ENCODE measurements around the gene JAK3. TPM values are rescaled to one million over a fixed set of nuclear protein-coding genes. Genes with fewer than 3 reads are reported as not detected.

The JAK3 gene
- total RNA-seq, 1 experiment from 2014 or later: 3.3 TPM

DNA sequence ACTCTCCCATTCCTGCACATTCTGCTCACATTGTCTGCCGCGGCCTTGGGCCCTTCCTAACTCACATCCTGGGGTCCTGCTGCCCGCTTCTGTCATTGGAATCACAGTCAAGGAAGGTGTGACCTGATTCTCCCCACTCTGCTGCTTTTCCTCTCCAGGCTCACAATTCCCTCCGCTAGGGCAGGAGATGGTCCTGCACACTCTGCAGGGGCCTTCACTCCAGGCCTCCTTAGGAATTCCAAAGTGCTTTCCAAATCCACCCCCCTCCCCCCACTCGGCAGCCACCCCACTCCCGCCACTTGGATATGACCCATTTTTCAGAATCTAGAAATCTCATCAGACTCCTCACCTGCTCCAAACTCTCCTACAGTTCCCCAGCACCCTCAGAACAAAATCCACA, 20.9 kb upstream of the JAK3 start:
- Mint-ChIP-seq H3K36me3 (ENCODE audit: insufficient read depth in 1 of 3, low read depth in 3 of 3) (peaks cover 3 to 21% (median 10%) of the 10 kb centered on the region in 3 experiments), H3K27me3 (ENCODE audit: low read depth) (peaks cover 45% of the 10 kb centered on the region), H3K4me1 (peaks cover 12 to 24% of the 10 kb centered on the region in 2 experiments), H3K9me3 (no peaks in the 10 kb centered on the region; a peak in 2 of 5 replicates), H3K27ac (peak overlapping the region; percentile 6 to 88 (median 87); a peak in 6 of 7 replicates), H3K4me3 (peak overlapping the region in 1 of 2 experiments; percentile 48; a peak in 2 of 5 replicates)
- H3K4me1 ChIP-seq (ENCODE audit: insufficient read depth, low read length): no peaks in the 10 kb centered on the region; the same call in 1 of the 2 replicates
- H3K14ac ChIP-seq (ENCODE audit: insufficient read depth, low read length): no peak overlapping the region
- no peak overlapping the region for H2BK5ac ChIP-seq (ENCODE audit: insufficient read length, low read length)
- no peaks in the 10 kb centered on the region for H4K20me1 ChIP-seq (ENCODE audit: control insufficient read depth, insufficient read depth, insufficient read length)
- H2AFZ ChIP-seq (ENCODE audit: low read length): no peak overlapping the region
- no peak overlapping the region for H3K18ac ChIP-seq (ENCODE audit: insufficient read length, low read depth, low read length)
- WGBS (ENCODE audit: extremely low coverage, insufficient read length, low lambda C conversion rate): no CpG with 5 or more reads among the region's 6 CpGs
- TF ChIP-seq, protein P1, sequence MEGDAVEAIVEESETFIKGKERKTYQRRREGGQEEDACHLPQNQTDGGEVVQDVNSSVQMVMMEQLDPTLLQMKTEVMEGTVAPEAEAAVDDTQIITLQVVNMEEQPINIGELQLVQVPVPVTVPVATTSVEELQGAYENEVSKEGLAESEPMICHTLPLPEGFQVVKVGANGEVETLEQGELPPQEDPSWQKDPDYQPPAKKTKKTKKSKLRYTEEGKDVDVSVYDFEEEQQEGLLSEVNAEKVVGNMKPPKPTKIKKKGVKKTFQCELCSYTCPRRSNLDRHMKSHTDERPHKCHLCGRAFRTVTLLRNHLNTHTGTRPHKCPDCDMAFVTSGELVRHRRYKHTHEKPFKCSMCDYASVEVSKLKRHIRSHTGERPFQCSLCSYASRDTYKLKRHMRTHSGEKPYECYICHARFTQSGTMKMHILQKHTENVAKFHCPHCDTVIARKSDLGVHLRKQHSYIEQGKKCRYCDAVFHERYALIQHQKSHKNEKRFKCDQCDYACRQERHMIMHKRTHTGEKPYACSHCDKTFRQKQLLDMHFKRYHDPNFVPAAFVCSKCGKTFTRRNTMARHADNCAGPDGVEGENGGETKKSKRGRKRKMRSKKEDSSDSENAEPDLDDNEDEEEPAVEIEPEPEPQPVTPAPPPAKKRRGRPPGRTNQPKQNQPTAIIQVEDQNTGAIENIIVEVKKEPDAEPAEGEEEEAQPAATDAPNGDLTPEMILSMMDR (conservative IDR thresholded peaks at IDR 0.05): no peak
- no peak overlapping the region for H2BK15ac ChIP-seq (ENCODE audit: low read depth, low read length)
- H3K9ac ChIP-seq (ENCODE audit: extremely low read depth, insufficient read length, low read length): no peak overlapping the region
- no peak overlapping the region for H3K27ac ChIP-seq (ENCODE audit: insufficient read length, low read depth, low read length)
- H4K91ac ChIP-seq (ENCODE audit: insufficient read length, low read depth, low read length): no peak overlapping the region
- H4K8ac ChIP-seq (replicated peaks; ENCODE audit: insufficient read length, low read depth, low read length): no peak overlapping the region
- no peak overlapping the region for H2AK5ac ChIP-seq (ENCODE audit: insufficient read length, low read length)
- no peak overlapping the region for H2BK12ac ChIP-seq (ENCODE audit: insufficient read length, low read depth, low read length)
- H3K56ac ChIP-seq (ENCODE audit: insufficient read length, low read depth, low read length): no peak overlapping the region
- no peaks in the 10 kb centered on the region for H3K9me3 ChIP-seq (ENCODE audit: control insufficient read depth, low read depth, low read length)
- no peak overlapping the region for H3T11ph ChIP-seq (ENCODE audit: low read length)
- H3K27me3 ChIP-seq (ENCODE audit: insufficient read depth, low read length): no peaks in the 10 kb centered on the region; the same call in 1 of the 2 replicates
- H3K79me2 ChIP-seq (ENCODE audit: insufficient read depth, low read length): no peaks in the 10 kb centered on the region
- no peak overlapping the region for H3K23ac ChIP-seq (ENCODE audit: insufficient read length, low read depth, low read length)
- H4K5ac ChIP-seq (ENCODE audit: insufficient read length, low read depth, low read length): no peak overlapping the region
- no peak overlapping the region for H3K4ac ChIP-seq (ENCODE audit: low read depth, low read length)
- DNase-seq: no peak
- no peak overlapping the region for H2BK120ac ChIP-seq (ENCODE audit: low read depth, low read length, poor library complexity, severe bottlenecking)
- peaks cover under 1% of the 10 kb centered on the region for H3K23me2 ChIP-seq (ENCODE audit: insufficient read length, low read depth, low read length, poor library complexity, severe bottlenecking)
- no peak overlapping the region for H2BK20ac ChIP-seq (ENCODE audit: low read depth, low read length, poor library complexity, severe bottlenecking)
- no peak overlapping the region for H3K4me2 ChIP-seq (ENCODE audit: insufficient read depth, insufficient read length, low read length)
- H3K79me1 ChIP-seq (ENCODE audit: insufficient read depth, low read depth, low read length, poor library complexity, severe bottlenecking): no peaks in the 10 kb centered on the region
